Fibroblast of lung (primary cell): ENCODE measurements around the gene BMP6. TPM values are rescaled to one million over a fixed set of nuclear protein-coding genes. Genes with fewer than 3 reads are reported as not detected.

Experiments used
- DNase-seq, 2 donors: peaks; one replicate each; pipeline versions ENCODE4 v3.0.0 to v3.0.0-alpha.2; 2010; ENCODE audit warnings: low read depth in 2 of 2
- H2AFZ ChIP-seq: 2 replicates; pipeline ENCODE4 v1.5.1; 2012; ENCODE audit warnings: low read length, control low read depth, inconsistent platforms
- H3K27ac ChIP-seq: 2 replicates; pipeline ENCODE4 v1.5.1; 2011; ENCODE audit warnings: low read length, control low read depth; ENCODE audit not compliant: insufficient read depth
- H3K27me3 ChIP-seq: 2 replicates; pipeline ENCODE4 v1.5.1; 2011; ENCODE audit warnings: mild to moderate bottlenecking, low read length; ENCODE audit not compliant: control insufficient read depth, insufficient read depth
- H3K36me3 ChIP-seq: 2 replicates; pipeline ENCODE4 v1.5.1; 2011; ENCODE audit warnings: low read length; ENCODE audit not compliant: control insufficient read depth, insufficient read depth
- H3K4me1 ChIP-seq: 2 replicates; pipeline ENCODE4 v1.5.1; 2011; ENCODE audit warnings: low read length; ENCODE audit not compliant: control insufficient read depth, insufficient read depth; ENCODE audit errors: extremely low read depth
- H3K4me2 ChIP-seq: 2 replicates; pipeline ENCODE4 v1.5.1; 2011; ENCODE audit warnings: low read length, control low read depth; ENCODE audit not compliant: insufficient read depth; ENCODE audit errors: extremely low read depth
- H3K4me3 ChIP-seq, 4 experiments: fragments of 200-600 bp in 1 of 4; sonication (generic) in 1 of 4; replicated peaks in 1 of 4; 2 replicates each; pipeline ENCODE4 v1.5.1; 2011 to 2016; ENCODE audit warnings: low read length in 4 of 4, low read depth in 3 of 4, mild to moderate bottlenecking in 3 of 4, control low read depth in 2 of 4, inconsistent platforms in 1 of 4, mixed read lengths in 1 of 4; ENCODE audit not compliant: insufficient read depth in 1 of 4; ENCODE audit errors: control extremely low read depth in 1 of 4
- H3K79me2 ChIP-seq: 2 replicates; pipeline ENCODE4 v1.5.1; 2012; ENCODE audit warnings: mild to moderate bottlenecking, low read length, inconsistent platforms; ENCODE audit not compliant: control insufficient read depth, insufficient read depth
- H3K9ac ChIP-seq: 2 replicates; pipeline ENCODE4 v1.5.1; 2011; ENCODE audit warnings: mild to moderate bottlenecking, low read length, control low read depth; ENCODE audit not compliant: insufficient read depth
- H3K9me3 ChIP-seq: 2 replicates; pipeline ENCODE4 v1.5.1; 2012; ENCODE audit warnings: low read depth, low read length; ENCODE audit not compliant: control insufficient read depth, insufficient read depth
- H4K20me1 ChIP-seq: 2 replicates; pipeline ENCODE4 v1.5.1; 2011; ENCODE audit warnings: low read length; ENCODE audit not compliant: control insufficient read depth, insufficient read depth; ENCODE audit errors: extremely low read depth
- CTCF ChIP-seq, 2 donors: IDR thresholded peaks in 1 of 2; conservative IDR thresholded peaks in 1 of 2; 1 replicate in 1 of 2; 2 replicates in 1 of 2; pipeline ENCODE4 v1.5.1; 2011 to 2012; ENCODE audit warnings: low read length in 2 of 2, control low read depth in 1 of 2, inconsistent platforms in 1 of 2, low read depth in 1 of 2, mild to moderate bottlenecking in 1 of 2
- EZH2 ChIP-seq: IDR thresholded peaks from 2 replicates; pipeline ENCODE4 v1.5.1; 2012; ENCODE audit warnings: low read length, control low read depth, mild to moderate bottlenecking; ENCODE audit errors: missing control alignments
- polyA plus RNA-seq, 2 donors: library from polyadenylated mRNA; depleted of rRNA in 1 of 2; stranded (reverse) in 1 of 2; unstranded in 1 of 2; fragments of >200 nt; gene quantifications; 2 replicates each; pipeline ENCODE4 v1.2.1, GENCODE V29; 2011 to 2012; ENCODE audit warnings: missing spikeins in 1 of 2
- total RNA-seq: library from RNA; depleted of rRNA; stranded (reverse); fragments of >200 nt; gene quantifications from 2 replicates; pipeline ENCODE4 v1.2.1, GENCODE V29; 2014

The BMP6 gene
- total and polyA plus RNA-seq, 2 donors (not counting 1 experiment from before 2014, with no cell fraction given), result under 0.01 to 0.20 TPM

- Histone ChIP-seq H3K9ac (no peak overlapping the region), H3K27me3 (no peaks in the 10 kb centered on the region), H3K4me3 (no peak overlapping the region), H3K4me2 (no peak overlapping the region), H3K36me3 (no peaks in the 10 kb centered on the region), H4K20me1 (no peaks in the 10 kb centered on the region), H3K4me1 (no peaks in the 10 kb centered on the region), H3K79me2 (no peaks in the 10 kb centered on the region), H3K9me3 (no peaks in the 10 kb centered on the region), H3K27ac (no peak overlapping the region), H2AFZ (no peak overlapping the region)
- no peak for DNase-seq
- TF ChIP-seq EZH2 (no peak), CTCF (conservative IDR thresholded peaks at IDR 0.05 in 1 of 2, IDR thresholded peaks at IDR 0.05 in 1 of 2; ENCODE audit: low read depth in 1 of 2, low read length in 2 of 2) (no peak)
Measured at GRCh38 chr6:7803214-7803613, 77.3 kb downstream of the BMP6 start.

- Histone ChIP-seq H3K4me2 (no peak overlapping the region), H3K27me3 (no peaks in the 10 kb centered on the region), H3K9ac (no peak overlapping the region), H3K4me1 (no peaks in the 10 kb centered on the region), H2AFZ (no peak overlapping the region), H3K79me2 (no peaks in the 10 kb centered on the region), H4K20me1 (no peaks in the 10 kb centered on the region), H3K4me3 (no peak overlapping the region), H3K9me3 (no peaks in the 10 kb centered on the region), H3K27ac (no peak overlapping the region), H3K36me3 (no peaks in the 10 kb centered on the region)
- DNase-seq, result no peak
- TF ChIP-seq CTCF (conservative IDR thresholded peaks at IDR 0.05 in 1 of 2, IDR thresholded peaks at IDR 0.05 in 1 of 2; ENCODE audit: low read depth in 1 of 2, low read length in 2 of 2), result no peak
- no peak for TF ChIP-seq EZH2
Measured at GRCh38 chr6:7805078-7805849, 79.4 kb downstream of the BMP6 start.

- peak in 1 of 2 donors; percentile 50 for DNase-seq
- TF ChIP-seq CTCF (conservative IDR thresholded peaks at IDR 0.05 in 1 of 2, IDR thresholded peaks at IDR 0.05 in 1 of 2; ENCODE audit: low read depth in 1 of 2, low read length in 2 of 2), result no peak
- TF ChIP-seq EZH2, result no peak
- no peaks in the 10 kb centered on the region for H3K27me3 ChIP-seq
- H3K27ac ChIP-seq, result no peak overlapping the region
- no peaks in the 10 kb centered on the region for H3K4me1 ChIP-seq
- no peaks in the 10 kb centered on the region for H4K20me1 ChIP-seq
- H3K36me3 ChIP-seq, result no peaks in the 10 kb centered on the region
- H3K79me2 ChIP-seq, result no peaks in the 10 kb centered on the region
- H3K9ac ChIP-seq, result no peak overlapping the region
- H2AFZ ChIP-seq, result no peak overlapping the region
- H3K9me3 ChIP-seq, result no peaks in the 10 kb centered on the region
- no peak overlapping the region for H3K4me3 ChIP-seq
- no peak overlapping the region for H3K4me2 ChIP-seq
Measured at GRCh38 chr6:7805850-7806214, 79.9 kb downstream of the BMP6 start.
